Stimulated activated CD4-positive, alpha-beta T cell treated with anti-CD3 and anti-CD28 coated beads, Interleukin-2, amount 100 ng/mL, for 4 hours (primary cell): Measurements from ENCODE around the gene KLHL3.
"Not testable (repeated sequence)": the region's sequence is repeated elsewhere in the genome, so short reads cannot be mapped to it uniquely, and the experiment has no call there.

Source experiments
- DNase-seq: peaks from one replicate; pipeline ENCODE4 v3.0.0-alpha.2; 2020; ENCODE audit warnings: low read depth

Gene KLHL3, protein sequence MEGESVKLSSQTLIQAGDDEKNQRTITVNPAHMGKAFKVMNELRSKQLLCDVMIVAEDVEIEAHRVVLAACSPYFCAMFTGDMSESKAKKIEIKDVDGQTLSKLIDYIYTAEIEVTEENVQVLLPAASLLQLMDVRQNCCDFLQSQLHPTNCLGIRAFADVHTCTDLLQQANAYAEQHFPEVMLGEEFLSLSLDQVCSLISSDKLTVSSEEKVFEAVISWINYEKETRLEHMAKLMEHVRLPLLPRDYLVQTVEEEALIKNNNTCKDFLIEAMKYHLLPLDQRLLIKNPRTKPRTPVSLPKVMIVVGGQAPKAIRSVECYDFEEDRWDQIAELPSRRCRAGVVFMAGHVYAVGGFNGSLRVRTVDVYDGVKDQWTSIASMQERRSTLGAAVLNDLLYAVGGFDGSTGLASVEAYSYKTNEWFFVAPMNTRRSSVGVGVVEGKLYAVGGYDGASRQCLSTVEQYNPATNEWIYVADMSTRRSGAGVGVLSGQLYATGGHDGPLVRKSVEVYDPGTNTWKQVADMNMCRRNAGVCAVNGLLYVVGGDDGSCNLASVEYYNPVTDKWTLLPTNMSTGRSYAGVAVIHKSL

DNA sequence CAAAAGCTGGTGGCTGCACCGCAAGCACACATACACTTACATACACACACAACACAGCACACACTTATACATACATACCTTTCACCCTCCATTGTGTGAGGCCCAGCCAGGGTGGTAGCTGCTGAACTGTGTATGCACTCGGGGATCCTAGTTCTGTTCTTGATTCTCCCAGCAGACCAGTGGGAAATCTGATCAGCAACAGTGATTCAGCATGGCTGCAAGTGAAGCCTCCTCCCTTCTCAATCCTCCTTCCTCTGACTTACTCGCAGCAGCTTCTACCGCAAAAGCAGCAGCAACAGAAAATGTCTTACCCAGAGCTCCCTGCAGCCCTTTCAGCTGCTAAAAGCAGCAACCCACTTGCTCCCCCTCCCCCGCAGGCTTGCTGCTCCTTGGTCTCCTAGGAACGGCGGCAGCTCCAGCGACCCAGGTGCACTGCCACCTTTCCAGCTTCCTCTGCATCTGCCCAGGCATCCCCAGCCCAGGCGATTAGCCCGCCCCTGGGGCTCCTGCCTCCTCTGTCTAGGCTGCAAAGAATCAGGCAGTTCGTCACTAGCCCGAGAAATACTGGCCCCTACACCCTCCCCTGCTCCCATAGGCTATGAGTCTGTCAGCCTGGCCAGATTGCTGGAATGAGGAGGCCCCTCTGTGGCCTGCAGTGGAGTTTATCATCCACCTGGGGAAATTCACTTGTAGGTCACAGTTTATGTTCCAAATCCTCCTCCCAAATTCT lies at the start of gene KLHL3:
TSS of gene KLHL3 (minus strand) at position 535 of the 730 bp plus-strand sequence. CDS start at position 92, 443 bp downstream.
- no peak for DNase-seq

DNA sequence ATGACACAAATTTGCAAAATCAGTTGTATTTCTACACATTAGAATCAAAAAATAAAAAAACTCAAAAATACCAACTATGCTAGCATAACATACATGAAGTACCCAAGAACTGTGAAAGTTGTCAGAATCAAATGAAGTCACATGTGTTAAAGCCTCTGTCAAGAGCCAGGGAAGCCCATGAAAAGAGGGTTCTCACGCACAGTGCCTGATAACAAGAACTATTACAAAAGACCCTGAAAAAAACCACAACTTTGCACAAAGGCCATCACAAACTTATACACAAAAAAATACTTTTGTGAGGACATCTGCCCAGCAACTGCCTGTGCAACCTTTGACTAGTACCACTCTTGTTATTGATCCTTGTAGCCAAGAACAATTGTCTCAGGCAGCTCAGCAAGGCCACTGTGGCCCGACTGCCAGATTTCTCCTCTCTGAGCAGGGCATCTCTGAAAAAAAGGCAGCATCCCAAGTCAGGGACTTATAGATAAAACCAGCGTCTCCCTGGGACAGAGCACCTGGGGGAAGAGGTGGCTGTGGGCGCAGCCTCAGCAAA lies 47.2 kb upstream of the KLHL3 start:
- DNase-seq, result no peak

DNA sequence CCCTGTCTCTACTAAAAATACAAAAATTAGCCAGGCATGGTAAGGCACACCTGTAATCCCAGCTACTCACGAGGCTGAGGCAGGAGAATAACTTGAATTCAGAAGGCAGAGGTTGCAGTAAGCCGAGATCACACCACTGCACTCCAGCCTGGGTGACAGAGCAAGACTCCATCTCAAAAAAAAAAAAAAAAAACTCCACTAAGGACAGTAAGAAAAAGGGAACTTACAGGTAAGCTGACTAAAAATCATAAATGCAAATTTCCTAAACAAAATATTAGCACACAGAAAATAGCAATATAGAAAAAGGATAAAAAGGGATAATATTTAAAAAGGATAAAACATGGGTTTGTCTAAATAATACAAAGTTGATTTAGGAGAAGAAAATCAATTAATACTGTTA lies 46.2 kb upstream of the KLHL3 start:
- DNase-seq, result no peak

DNA sequence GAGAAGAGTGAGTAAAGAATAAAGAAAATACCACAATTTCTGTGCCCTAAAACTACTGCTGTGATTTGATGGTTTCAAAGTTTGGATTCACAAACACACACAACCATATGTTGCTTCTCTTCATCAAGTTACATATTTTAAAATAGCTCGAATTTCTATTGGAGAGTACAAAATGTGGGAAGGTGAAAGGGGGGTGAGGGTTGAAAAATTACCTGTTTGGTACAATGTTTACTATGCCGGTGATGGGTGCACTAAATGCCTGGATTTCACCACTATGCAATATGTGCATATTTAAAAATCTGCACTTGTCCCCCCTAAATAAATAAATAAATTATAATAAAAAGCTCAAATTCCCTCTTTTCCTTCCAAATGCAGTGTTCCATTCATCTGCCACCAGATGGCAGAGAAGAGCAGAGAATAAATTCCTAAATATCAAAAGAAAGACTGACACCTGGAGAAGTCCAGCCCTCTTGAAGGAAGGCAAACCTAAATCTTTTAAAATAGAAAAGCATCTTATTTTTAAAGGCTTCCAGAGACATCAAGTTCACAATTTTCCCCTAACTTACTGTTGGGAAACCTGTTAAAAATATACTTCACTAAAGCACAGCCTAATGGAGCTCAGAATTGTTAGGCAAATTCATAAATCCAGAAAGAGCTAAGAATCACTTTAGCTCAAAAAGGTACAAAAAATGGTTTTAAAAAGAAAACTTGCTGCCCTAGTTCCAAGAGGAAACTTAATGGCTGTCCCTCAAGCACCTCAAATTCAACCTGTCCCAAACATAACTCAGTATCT lies 43.1 kb upstream of the KLHL3 start:
- DNase-seq, result no peak

DNA sequence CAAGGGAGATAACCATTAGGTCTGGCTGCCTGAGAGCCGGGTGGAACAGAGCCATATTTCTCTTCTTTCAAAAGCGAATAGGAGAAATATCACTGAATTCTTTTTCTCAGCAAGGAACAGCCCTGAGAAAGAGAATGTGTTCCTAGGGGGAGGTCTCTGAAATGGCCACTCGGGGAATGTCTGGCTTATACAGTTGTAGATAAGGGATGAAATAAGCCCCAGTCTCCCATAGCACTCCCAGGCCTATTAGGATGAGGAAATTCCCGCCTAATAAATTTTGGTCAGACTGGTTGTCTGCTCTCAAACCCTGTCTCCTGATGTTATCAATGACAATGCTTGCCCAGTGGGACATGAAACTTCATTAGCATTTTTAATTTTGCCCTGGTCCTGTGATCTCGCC lies 32.0 kb upstream of the KLHL3 start:
- DNase-seq, result not testable (repeated sequence)

DNA sequence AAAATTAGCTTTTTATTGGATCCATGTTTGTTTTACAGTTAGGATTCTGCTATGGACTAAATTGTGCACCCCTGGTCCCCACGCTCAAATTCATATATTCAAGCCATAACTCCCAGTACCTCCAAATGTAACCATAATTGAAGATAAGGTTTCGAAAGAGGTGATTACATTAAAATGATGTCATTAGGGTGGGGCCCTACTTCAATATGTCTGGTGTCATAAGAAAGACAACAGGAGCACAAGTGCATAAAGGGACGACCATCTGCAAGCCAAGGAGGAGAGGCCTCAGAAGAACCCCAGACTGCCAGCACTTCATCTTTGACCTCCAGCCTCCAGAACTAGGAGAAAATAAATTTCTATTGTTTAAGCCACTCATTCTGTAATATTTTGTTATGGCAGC lies 25.7 kb upstream of the KLHL3 start:
- no peak for DNase-seq

DNA sequence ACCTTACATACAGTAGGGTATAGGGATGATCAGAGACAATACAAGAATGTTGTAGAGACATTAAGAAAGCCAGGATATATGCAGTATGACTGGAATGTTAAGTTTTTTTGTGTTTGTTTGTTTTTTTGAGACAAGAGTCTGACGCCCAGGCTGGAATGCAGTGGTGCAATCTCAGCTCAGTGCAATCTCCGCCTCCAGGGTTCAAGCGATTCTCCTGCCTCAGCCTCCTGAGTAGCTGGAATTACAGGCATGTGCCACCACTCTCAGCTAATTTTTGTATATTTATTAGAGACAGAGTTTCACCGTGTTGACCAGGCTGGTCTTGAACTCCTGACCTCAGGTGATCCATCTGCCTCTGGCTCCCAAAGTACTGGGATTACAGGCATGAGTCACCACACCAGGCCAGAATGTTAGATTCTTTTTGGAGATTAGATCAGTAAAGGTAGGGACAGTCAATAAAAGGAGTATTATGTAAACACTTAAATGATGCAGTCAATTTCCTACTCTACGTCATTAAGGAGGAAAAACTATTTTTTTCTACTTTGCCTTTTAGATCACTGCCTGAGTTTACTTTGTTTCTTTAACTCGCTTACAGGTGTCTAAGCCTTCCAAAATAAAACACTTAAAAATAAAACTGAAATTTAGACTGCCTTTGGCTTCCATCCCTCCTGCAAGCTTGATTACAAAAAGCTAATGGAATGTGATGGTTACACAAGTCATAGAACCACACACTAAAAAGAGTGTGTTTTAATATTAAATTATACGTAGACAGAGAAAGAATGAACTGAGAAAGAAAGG lies 25.0 kb upstream of the KLHL3 start:
- no peak for DNase-seq

DNA sequence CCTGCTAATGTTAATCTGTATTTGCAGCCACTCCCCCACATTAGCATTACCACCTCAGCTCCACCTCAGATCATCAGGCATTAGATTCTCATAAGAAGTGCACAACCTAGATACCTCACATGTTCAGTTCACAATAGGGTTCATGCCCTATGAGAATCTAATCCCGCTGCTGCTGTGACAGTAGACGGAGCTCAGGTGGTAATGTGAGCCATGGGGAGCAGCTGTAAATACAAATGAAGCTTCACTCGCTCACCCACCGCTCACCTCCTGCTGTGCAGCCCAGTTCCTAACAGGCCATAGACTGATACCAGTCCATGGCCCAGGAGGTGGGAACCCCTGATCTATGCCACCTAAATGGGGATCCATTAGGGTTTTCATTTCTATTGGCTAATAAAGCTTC lies 24.4 kb upstream of the KLHL3 start:
- no peak for DNase-seq

DNA sequence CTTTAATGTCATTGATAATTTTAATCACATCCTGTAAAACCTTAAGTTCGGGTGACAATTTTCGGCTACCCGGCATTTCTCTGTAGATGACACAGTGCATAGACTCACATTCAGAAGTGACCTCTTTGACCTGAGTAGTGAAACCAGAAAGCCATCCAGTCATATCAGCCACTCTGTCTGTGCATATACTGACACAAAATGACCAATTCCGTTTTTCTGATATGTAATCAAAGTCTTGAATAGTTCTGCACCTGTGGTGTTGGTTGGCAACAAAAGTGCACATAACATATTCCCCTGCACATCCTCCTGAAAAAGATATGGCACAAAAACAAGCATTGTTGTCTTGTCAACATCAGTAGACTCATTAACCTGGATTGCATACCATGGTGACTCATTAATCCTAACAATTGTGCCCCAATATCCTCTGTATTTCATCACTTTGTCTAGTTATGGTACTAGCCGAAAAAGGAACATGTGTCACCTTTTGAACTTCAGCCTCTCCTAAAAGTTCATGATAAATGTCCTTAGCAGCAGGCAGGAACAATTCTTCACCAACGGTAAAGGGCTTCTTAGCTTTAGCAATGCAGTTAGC lies 22.9 kb upstream of the KLHL3 start:
- DNase-seq, result no peak

DNA sequence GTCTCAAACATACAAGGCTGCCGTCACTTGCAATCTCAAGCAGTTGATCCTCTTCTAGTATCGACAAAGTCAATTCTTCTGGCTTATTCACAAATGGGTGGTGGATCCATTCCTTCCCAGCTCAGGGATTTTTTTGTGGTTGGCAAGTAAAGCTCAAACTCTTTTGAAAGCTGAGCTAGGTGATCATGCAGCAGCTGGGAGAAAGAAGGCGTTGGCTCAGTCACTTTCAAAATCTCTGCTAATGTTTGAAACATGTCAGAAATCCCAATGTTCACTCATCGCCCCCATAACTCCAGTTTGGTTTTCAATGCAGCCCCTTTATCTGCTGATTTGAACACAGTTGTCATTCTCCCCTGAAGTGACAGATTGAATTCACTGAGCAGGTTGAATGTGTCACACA lies 22.2 kb upstream of the KLHL3 start:
- no peak for DNase-seq

DNA sequence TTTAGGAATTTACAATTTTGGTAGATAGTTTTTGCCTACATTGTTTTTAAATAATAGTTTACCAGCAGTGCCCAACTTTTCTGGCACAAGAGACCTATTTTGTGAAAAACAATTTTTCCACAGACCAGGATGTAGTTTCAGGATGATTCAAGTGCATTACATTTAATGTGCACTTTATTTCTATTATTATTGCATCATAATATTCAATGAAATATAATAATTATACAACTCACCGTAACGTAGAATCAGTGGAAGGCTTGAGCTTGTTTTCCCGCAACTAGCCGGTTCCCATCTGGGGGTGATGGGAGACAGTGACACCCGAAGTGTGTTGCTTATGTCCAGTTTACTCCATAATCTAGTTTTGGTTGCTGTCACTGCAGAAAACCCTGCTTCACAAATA lies 21.7 kb upstream of the KLHL3 start:
- no peak for DNase-seq

DNA sequence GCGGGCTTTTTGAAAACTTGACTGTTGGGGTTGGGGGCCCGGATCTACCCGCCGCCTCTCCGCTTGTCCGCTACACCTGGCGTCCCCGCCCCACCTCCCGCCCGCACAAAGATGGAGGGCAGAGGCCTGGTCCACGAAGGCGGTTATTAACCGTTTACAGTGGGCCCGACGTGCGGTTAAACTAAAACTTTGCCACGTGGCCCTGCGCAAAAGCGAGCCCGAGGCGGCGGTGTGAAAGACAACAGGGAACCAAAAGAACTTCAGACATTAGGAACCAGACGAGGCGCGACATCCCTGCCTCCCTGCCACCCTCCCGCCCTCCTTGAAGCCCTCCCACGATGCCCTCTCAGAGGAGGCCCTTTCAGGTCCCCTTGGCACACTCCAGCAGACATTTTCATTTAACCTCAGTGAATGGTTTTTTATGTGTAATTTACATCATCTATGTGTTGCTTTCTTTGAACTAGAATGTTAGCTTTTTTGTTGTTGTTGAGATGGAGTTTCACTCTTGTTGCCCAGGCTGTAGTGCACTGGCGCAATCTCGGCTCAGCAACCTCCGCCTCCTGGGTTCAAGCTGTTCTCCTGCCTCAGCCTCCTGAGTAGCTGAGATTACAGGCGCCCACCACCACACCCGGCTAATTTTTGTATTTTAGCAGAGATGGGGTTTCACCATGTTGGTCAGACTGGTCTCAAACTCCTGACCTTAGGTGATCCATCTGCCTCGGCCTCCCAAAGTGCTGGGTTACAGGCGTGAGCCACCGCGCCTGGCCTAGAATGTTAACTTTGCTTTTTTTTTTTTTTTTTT lies 19.3 kb upstream of the KLHL3 start:
- no peak for DNase-seq

DNA sequence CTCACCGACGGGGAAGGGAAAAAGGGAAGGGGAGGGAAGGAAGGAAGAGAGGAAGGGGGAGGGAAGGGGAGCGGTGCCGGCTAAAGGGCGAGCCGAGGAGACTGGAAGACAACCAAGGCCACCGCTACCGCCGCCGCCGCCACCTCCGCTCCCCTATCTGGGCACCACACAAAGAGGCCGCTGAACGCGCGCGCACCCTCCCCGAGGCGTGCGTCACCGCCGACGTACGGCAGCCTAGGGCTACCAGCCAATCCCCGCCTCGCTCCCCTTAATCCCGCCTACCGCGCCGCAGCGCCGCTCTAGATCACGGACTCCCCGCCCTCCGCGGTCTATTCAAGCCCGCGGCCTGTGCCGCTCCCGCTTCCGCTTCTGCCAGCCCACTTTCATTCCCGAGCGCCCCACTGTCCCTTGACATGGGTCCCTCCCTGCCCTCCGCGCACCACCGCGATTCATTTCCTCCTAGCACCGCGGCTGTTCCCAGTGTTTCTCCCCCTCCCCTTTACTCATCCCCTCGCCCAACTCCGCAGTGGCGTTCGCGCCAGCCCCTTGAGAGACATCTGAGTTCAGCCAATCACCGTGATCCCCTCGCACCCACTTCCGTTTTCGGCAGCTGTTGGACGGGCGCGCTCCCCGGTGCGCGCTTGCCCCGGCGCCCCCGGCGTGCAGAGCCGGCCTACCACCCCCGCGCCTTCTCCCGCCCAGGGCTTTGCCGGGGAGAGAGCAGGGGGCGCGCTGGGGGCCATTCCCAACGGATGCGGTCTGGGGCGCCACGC lies 18.5 kb upstream of the KLHL3 start, which contains the start of gene HNRNPA0:
TSS of gene HNRNPA0 (minus strand) at position 176 of the 773 bp plus-strand sequence. CDS start 297 bp downstream, outside the sequence.
- DNase-seq, result peak; percentile 97

DNA sequence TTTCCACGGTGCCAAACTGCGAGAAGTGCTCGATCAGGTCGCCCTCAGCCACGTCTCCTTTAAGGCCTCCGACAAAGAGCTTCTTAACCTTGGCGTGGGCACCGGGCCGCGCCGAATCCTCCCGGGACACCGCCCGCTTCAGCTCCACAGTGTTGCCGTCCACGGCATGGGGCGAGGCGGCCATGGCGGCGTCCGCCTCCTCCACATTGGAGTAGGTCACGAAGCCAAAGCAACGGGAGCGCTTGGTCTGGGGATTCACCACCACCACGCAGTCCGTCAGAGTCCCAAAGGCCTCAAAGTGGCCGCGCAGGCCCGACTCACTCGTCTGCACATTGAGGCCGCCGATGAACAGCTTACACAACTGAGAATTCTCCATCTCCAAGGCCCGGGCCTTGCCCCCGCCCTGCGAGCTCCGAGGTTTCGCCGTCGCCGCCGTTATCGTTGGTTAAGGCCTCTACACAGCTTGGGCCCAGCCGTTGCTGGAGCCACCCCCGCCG lies 17.9 kb upstream of the KLHL3 start:
- DNase-seq, result peak; percentile 36

DNA sequence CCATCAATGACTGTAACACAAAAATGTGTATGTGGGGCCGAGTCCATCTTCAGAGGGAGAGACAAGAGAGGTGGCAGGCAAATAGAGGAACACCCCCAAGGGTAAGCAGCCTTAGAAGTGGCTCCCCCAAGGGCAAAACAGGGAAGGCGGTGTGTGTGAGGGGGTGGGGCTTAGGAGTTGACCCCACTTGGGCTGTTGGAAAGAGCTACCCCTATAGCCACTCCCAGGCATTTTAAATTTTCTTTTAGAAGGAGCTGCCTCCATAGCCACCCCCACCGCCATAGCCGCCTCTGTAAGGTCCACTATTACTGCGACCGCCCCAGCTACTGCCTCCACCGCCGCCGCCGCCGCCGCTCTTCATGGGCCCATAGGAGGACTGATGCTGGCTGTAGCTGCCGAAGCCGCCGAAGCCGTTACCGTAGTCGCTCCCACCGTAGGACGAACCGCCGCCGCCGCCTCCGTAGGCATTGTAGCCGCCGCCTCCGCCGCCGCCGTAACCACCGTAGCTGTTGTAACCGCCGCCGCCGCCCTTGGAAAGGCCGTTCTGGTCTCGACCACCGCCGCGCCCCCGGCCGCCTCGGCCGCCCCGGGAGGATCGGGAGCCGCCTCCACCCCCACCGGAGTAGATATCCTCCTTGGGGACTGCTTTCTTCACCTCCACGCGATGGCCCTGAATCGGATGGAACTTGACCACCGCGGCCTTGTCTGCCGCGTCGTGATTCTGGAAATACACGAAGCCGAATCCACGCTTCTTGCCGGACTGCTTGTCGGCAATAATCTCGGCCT lies 17.2 kb upstream of the KLHL3 start:
- DNase-seq, result no peak

DNA sequence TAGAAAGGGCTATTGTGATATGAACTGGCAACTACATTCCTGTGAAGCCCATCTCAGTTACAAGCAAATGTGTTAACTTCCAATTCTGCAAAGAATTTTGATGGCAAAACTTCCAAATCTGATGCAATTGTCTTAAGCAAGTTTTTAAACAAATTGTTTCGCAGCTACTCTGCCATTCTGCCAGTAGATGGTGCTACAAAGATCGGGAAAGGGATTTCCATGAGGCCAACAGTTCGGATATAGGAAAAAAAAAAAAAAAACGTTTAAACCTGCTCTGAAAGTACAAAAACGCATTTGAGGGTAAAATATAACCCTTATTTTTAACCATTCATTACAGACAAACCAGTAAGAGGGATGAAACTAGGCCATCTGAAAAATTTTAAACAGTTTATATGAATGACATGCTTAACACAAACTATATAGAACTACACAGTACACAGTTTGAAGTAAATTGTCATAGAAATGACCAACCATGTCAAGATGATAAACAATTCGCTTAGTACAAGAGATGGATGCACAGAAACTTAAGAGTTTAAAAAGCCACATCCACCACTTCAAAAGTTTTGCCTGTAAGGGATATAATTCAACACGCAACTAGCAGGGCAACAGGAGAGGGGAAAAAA lies 16.1 kb upstream of the KLHL3 start:
- DNase-seq, result no peak

DNA sequence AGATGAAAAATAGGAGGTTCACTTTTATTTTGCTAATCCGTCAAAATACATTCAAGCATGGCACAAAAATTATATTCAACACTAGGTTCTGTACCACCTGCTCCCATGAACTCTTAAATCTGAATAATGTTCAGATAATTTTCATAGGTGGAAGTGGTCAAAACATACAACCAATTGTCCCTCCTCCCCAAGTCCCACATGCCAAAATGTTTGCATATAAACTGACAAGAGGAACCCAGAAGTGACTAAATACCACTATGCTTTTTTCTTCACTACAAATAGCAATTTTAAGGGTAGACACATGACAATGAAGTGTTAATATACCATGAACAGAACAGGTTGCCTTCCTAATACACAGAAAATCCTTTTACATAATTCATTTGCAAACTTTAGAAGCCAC lies 14.5 kb upstream of the KLHL3 start:
- no peak for DNase-seq
